Activated naive CD4-positive, alpha-beta T cell treated with anti-CD3 and anti-CD28 coated beads, Interleukin-2, amount 50 U/mL, for 24 hours (primary cell): Measurements from ENCODE around the gene EIF3J.
A peak's percentile ranks its signal among the peaks of the same experiment; 100 is the strongest.
"Not testable (repeated sequence)": the region's sequence is repeated elsewhere in the genome, so short reads cannot be mapped to it uniquely, and the experiment has no call there.

ENCODE experiments used
- H3K27ac Mint-ChIP-seq: one replicate; pipeline ENCODE4 v1.8.0; 2021; ENCODE audit warnings: mild to moderate bottlenecking, mixed read lengths
- H3K27me3 Mint-ChIP-seq: one replicate; pipeline ENCODE4 v1.8.0; 2021; ENCODE audit warnings: mixed read lengths
- H3K36me3 Mint-ChIP-seq: one replicate; pipeline ENCODE4 v1.8.0; 2021; ENCODE audit warnings: mixed read lengths
- H3K4me1 Mint-ChIP-seq: one replicate; pipeline ENCODE4 v1.8.0; 2021; ENCODE audit warnings: mixed read lengths
- H3K4me3 Mint-ChIP-seq: one replicate; pipeline ENCODE4 v1.8.0; 2021; ENCODE audit warnings: mild to moderate bottlenecking, mixed read lengths
- H3K9me3 Mint-ChIP-seq: one replicate; pipeline ENCODE4 v1.8.0; 2021; ENCODE audit warnings: mixed read lengths

Gene EIF3J

GRCh38 chr15:44535092-44535491 is 1.9 kb upstream of the EIF3J start:
- Mint-ChIP-seq H3K36me3 (peaks cover 9% of the 10 kb centered on the region), H3K4me1 (peaks cover 32% of the 10 kb centered on the region), H3K4me3 (peak overlapping the region; percentile 78)

GRCh38 chr15:44535523-44536301 is 1.2 kb upstream of the EIF3J start:
- peak overlapping the region; percentile 95 for H3K27ac Mint-ChIP-seq
- H3K36me3 Mint-ChIP-seq: peaks cover 12% of the 10 kb centered on the region
- peak overlapping the region; percentile 96 for H3K4me3 Mint-ChIP-seq
- no peaks in the 10 kb centered on the region for H3K9me3 Mint-ChIP-seq
- H3K4me1 Mint-ChIP-seq: peaks cover 33% of the 10 kb centered on the region
- no peaks in the 10 kb centered on the region for H3K27me3 Mint-ChIP-seq

More at GRCh38 chr15:44535092-44535491, 1.9 kb upstream of the EIF3J start:
- H3K9me3 Mint-ChIP-seq: no peaks in the 10 kb centered on the region
- H3K27me3 Mint-ChIP-seq: no peaks in the 10 kb centered on the region
- peak overlapping the region; percentile 86 for H3K27ac Mint-ChIP-seq

GRCh38 chr15:44536302-44536961 is 515 bp upstream of the EIF3J start:
- peak overlapping the region; percentile 96 for H3K4me3 Mint-ChIP-seq
- no peaks in the 10 kb centered on the region for H3K27me3 Mint-ChIP-seq
- no peaks in the 10 kb centered on the region for H3K9me3 Mint-ChIP-seq
- H3K36me3 Mint-ChIP-seq: peaks cover 16% of the 10 kb centered on the region
- peak overlapping the region; percentile 96 for H3K27ac Mint-ChIP-seq
- H3K4me1 Mint-ChIP-seq: peaks cover 38% of the 10 kb centered on the region

- H3K9me3 Mint-ChIP-seq: no peaks in the 10 kb centered on the region
- H3K36me3 Mint-ChIP-seq: peaks cover 23% of the 10 kb centered on the region
- H3K27me3 Mint-ChIP-seq: no peaks in the 10 kb centered on the region
- peaks cover 52% of the 10 kb centered on the region for H3K4me1 Mint-ChIP-seq
- H3K27ac Mint-ChIP-seq: peak overlapping the region; percentile 93
- peak overlapping the region; percentile 96 for H3K4me3 Mint-ChIP-seq
Measured at GRCh38 chr15:44537735-44538240, 841 bp downstream of the EIF3J start.

GRCh38 chr15:44541282-44541958 is 4.5 kb downstream of the EIF3J start:
- H3K36me3 Mint-ChIP-seq: peaks cover 30% of the 10 kb centered on the region
- H3K4me3 Mint-ChIP-seq: peak overlapping the region; percentile 71
- no peaks in the 10 kb centered on the region for H3K9me3 Mint-ChIP-seq
- H3K27me3 Mint-ChIP-seq: no peaks in the 10 kb centered on the region
- peaks cover 54% of the 10 kb centered on the region for H3K4me1 Mint-ChIP-seq
- no peak overlapping the region for H3K27ac Mint-ChIP-seq

- Mint-ChIP-seq H3K27me3 (no peaks in the 10 kb centered on the region), H3K9me3 (no peaks in the 10 kb centered on the region), H3K27ac (no peak overlapping the region), H3K4me1 (peaks cover 63% of the 10 kb centered on the region), H3K4me3 (peak overlapping the region; percentile 57), H3K36me3 (peaks cover 31% of the 10 kb centered on the region)
Measured at GRCh38 chr15:44542596-44542995, 5.6 kb downstream of the EIF3J start.

- H3K27ac Mint-ChIP-seq, H3K27me3 Mint-ChIP-seq, H3K9me3 Mint-ChIP-seq: not testable (repeated sequence)
- H3K4me3 Mint-ChIP-seq: peak overlapping the region; percentile 47
- peaks cover 66% of the 10 kb centered on the region for H3K4me1 Mint-ChIP-seq
- peaks cover 22% of the 10 kb centered on the region for H3K36me3 Mint-ChIP-seq
Measured at GRCh38 chr15:44544745-44545144, 7.8 kb downstream of the EIF3J start.

- H3K36me3 Mint-ChIP-seq: peaks cover 18% of the 10 kb centered on the region
- peak overlapping the region; percentile 65 for H3K4me3 Mint-ChIP-seq
- H3K9me3 Mint-ChIP-seq: no peaks in the 10 kb centered on the region
- H3K27me3 Mint-ChIP-seq: no peaks in the 10 kb centered on the region
- peaks cover 70% of the 10 kb centered on the region for H3K4me1 Mint-ChIP-seq
- peak overlapping the region; percentile 84 for H3K27ac Mint-ChIP-seq
Measured at GRCh38 chr15:44545913-44546802, 9.2 kb downstream of the EIF3J start.

- H3K36me3 Mint-ChIP-seq, H3K4me3 Mint-ChIP-seq, H3K9me3 Mint-ChIP-seq, H3K27me3 Mint-ChIP-seq, H3K27ac Mint-ChIP-seq: not testable (repeated sequence)
- peaks cover 44% of the 10 kb centered on the region for H3K4me1 Mint-ChIP-seq
Measured at GRCh38 chr15:44549152-44549551, 12.2 kb downstream of the EIF3J start.

GRCh38 chr15:44550256-44550655 is 13.3 kb downstream of the EIF3J start:
- Mint-ChIP-seq H3K36me3 (peaks cover 13% of the 10 kb centered on the region), H3K27ac (no peak overlapping the region), H3K4me1 (peaks cover 55% of the 10 kb centered on the region)

GRCh38 chr15:44550734-44551133 is 13.8 kb downstream of the EIF3J start:
- Mint-ChIP-seq H3K27ac (no peak overlapping the region), H3K4me3 (no peak overlapping the region), H3K36me3 (peaks cover 16% of the 10 kb centered on the region), H3K27me3 (no peaks in the 10 kb centered on the region), H3K4me1 (peaks cover 58% of the 10 kb centered on the region), H3K9me3 (no peaks in the 10 kb centered on the region)

More at GRCh38 chr15:44550256-44550655, 13.3 kb downstream of the EIF3J start:
- H3K9me3 Mint-ChIP-seq: no peaks in the 10 kb centered on the region
- no peak overlapping the region for H3K4me3 Mint-ChIP-seq
- no peaks in the 10 kb centered on the region for H3K27me3 Mint-ChIP-seq

- Mint-ChIP-seq H3K4me1 (peaks cover 46% of the 10 kb centered on the region), H3K9me3 (no peaks in the 10 kb centered on the region), H3K4me3 (peak overlapping the region; percentile 20), H3K27me3 (no peaks in the 10 kb centered on the region), H3K27ac (peak overlapping the region; percentile 5), H3K36me3 (peaks cover 26% of the 10 kb centered on the region)
Measured at GRCh38 chr15:44554934-44555723, 18.2 kb downstream of the EIF3J start.

- not testable (repeated sequence) for H3K9me3 Mint-ChIP-seq, H3K27me3 Mint-ChIP-seq, H3K4me3 Mint-ChIP-seq
- H3K4me1 Mint-ChIP-seq: peaks cover 28% of the 10 kb centered on the region
- H3K36me3 Mint-ChIP-seq: peaks cover 23% of the 10 kb centered on the region
- H3K27ac Mint-ChIP-seq: peak overlapping the region; percentile 81
Measured at GRCh38 chr15:44560926-44561325, 24.0 kb downstream of the EIF3J start.

- no peaks in the 10 kb centered on the region for H3K27me3 Mint-ChIP-seq
- no peak overlapping the region for H3K4me3 Mint-ChIP-seq
- peaks cover 6% of the 10 kb centered on the region for H3K4me1 Mint-ChIP-seq
- no peak overlapping the region for H3K27ac Mint-ChIP-seq
- no peaks in the 10 kb centered on the region for H3K9me3 Mint-ChIP-seq
- peaks cover 15% of the 10 kb centered on the region for H3K36me3 Mint-ChIP-seq
Measured at GRCh38 chr15:44565387-44566154, 28.6 kb downstream of the EIF3J start.
